CD4-positive, alpha-beta T cell treated with Interleukin-12 subunit alpha and Interleukin-12 subunit beta, for 1 hour (primary cell): ENCODE measurements around the gene LMAN1L.

Source experiments
- DNase-seq: peaks from one replicate; pipeline ENCODE4 v3.0.0-alpha.2; 2020

LMAN1L gene

GRCh38 chr15:74812533-74812932, at the start of gene LMAN1L:
LMAN1L (plus strand) TSS chr15:74812835; CDS start chr15:74812855, 20 bp downstream.
- no peak for DNase-seq

- DNase-seq, result no peak
Measured at GRCh38 chr15:74763416-74763815, 49.2 kb upstream of the LMAN1L start.

- DNase-seq, result no peak
Measured at GRCh38 chr15:74767167-74768098, 45.2 kb upstream of the LMAN1L start.

GRCh38 chr15:74768099-74768770, 44.4 kb upstream of the LMAN1L start:
- DNase-seq, result no peak

- peak; percentile 72 for DNase-seq
Measured at GRCh38 chr15:74768771-74769342, 43.8 kb upstream of the LMAN1L start.

- DNase-seq, result no peak
Measured at GRCh38 chr15:74769463-74770025, 43.1 kb upstream of the LMAN1L start.

GRCh38 chr15:74770211-74770903, 42.3 kb upstream of the LMAN1L start:
- DNase-seq, result no peak

GRCh38 chr15:74773329-74773728, 39.3 kb upstream of the LMAN1L start:
- DNase-seq, result no peak

GRCh38 chr15:74773731-74774252, 38.8 kb upstream of the LMAN1L start:
- DNase-seq, result no peak

GRCh38 chr15:74775132-74775562, 37.5 kb upstream of the LMAN1L start:
- DNase-seq, result no peak

- DNase-seq, result no peak
Measured at GRCh38 chr15:74775894-74776293, 36.7 kb upstream of the LMAN1L start.

- peak; percentile 83 for DNase-seq
Measured at GRCh38 chr15:74776821-74777768, 35.5 kb upstream of the LMAN1L start.

- no peak for DNase-seq
Measured at GRCh38 chr15:74777769-74778598, 34.7 kb upstream of the LMAN1L start.

- no peak for DNase-seq
Measured at GRCh38 chr15:74778599-74778970, 34.0 kb upstream of the LMAN1L start.

GRCh38 chr15:74779162-74779648, 33.4 kb upstream of the LMAN1L start:
- no peak for DNase-seq

- peak; percentile 70 for DNase-seq
Measured at GRCh38 chr15:74780523-74781430, 31.9 kb upstream of the LMAN1L start.

GRCh38 chr15:74781431-74782258, 31.0 kb upstream of the LMAN1L start, which contains the start of gene CSK:
CSK (plus strand) TSS chr15:74782080; CDS start chr15:74798298, 16,218 bp downstream.
- DNase-seq, result peak; percentile 85
